ENCODE data around the gene VWA5B1.

The VWA5B1 gene

GRCh38 chr1:20377516-20378270 lies 87.0 kb downstream of the VWA5B1 start:
- no peaks in the 10 kb centered on the region for H3K4me1 ChIP-seq (ENCODE audit: control insufficient read depth, low read depth, low read length)
- H3K36me3 ChIP-seq (ENCODE audit: control insufficient read depth, insufficient read depth, low read length) = no peaks in the 10 kb centered on the region
- H3K23ac ChIP-seq (ENCODE audit: low read length) = no peak overlapping the region
- H3K56ac ChIP-seq (ENCODE audit: low read length) = no peak overlapping the region
- no CpG with 5 or more reads among the region's 11 CpGs for WGBS (ENCODE audit: extremely low coverage, insufficient coverage, low lambda C conversion rate)
- no peak overlapping the region for H2AK5ac ChIP-seq (ENCODE audit: low read length)
- H3K9ac ChIP-seq (ENCODE audit: low read length) = no peak overlapping the region
- H3K4ac ChIP-seq (ENCODE audit: low read depth, low read length) = no peak overlapping the region
- no peak overlapping the region for H2BK5ac ChIP-seq (ENCODE audit: low read length)
- no peak overlapping the region for H3K4me3 ChIP-seq (ENCODE audit: low read length)
- H3K79me2 ChIP-seq (ENCODE audit: control insufficient read depth, insufficient read depth, low read length) = no peaks in the 10 kb centered on the region
- H3K18ac ChIP-seq (ENCODE audit: low read length) = no peak overlapping the region
- H3K27ac ChIP-seq (ENCODE audit: low read depth, low read length) = no peak overlapping the region
- H3K4me2 ChIP-seq (ENCODE audit: low read length) = no peak overlapping the region
- H2BK120ac ChIP-seq (ENCODE audit: low read depth, low read length) = no peak overlapping the region
- H3K27me3 ChIP-seq (ENCODE audit: insufficient read depth, low read length, poor library complexity) = no peaks in the 10 kb centered on the region
- H2BK15ac ChIP-seq (replicated peaks; ENCODE audit: low read depth) = no peak overlapping the region
- H3K79me1 ChIP-seq (ENCODE audit: low read length) = no peaks in the 10 kb centered on the region
- no peak for DNase-seq
- H4K8ac ChIP-seq (ENCODE audit: low read depth, low read length) = no peak overlapping the region
- no peak overlapping the region for H4K5ac ChIP-seq (ENCODE audit: low read length)

GRCh38 chr1:20379075-20379474 lies 88.4 kb downstream of the VWA5B1 start:
- H3K36me3 ChIP-seq (ENCODE audit: control insufficient read depth, insufficient read depth, low read length) = no peaks in the 10 kb centered on the region
- H3K27me3 ChIP-seq (ENCODE audit: insufficient read depth, low read length, poor library complexity) = no peaks in the 10 kb centered on the region
- WGBS (ENCODE audit: extremely low coverage, insufficient coverage, low lambda C conversion rate) = no CpG with 5 or more reads among the region's 7 CpGs

GRCh38 chr1:20380175-20380574 lies 89.5 kb downstream of the VWA5B1 start:
- no peak overlapping the region for H2AK5ac ChIP-seq (ENCODE audit: low read length)
- WGBS (ENCODE audit: extremely low coverage, insufficient coverage, low lambda C conversion rate) = no CpG with 5 or more reads among the region's 6 CpGs
- H4K5ac ChIP-seq (ENCODE audit: low read length) = no peak overlapping the region
- DNase-seq = no peak
- no peak overlapping the region for H3K27ac ChIP-seq (ENCODE audit: low read depth, low read length)
- H3K79me2 ChIP-seq (ENCODE audit: control insufficient read depth, insufficient read depth, low read length) = no peaks in the 10 kb centered on the region
- no peaks in the 10 kb centered on the region for H3K79me1 ChIP-seq (ENCODE audit: low read length)
- no peak overlapping the region for H3K56ac ChIP-seq (ENCODE audit: low read length)
- H2BK120ac ChIP-seq (ENCODE audit: low read depth, low read length) = no peak overlapping the region
- no peak overlapping the region for H2BK15ac ChIP-seq (replicated peaks; ENCODE audit: low read depth)
- H3K9ac ChIP-seq (ENCODE audit: low read length) = no peak overlapping the region
- H3K23ac ChIP-seq (ENCODE audit: low read length) = no peak overlapping the region
- no peak overlapping the region for H2BK5ac ChIP-seq (ENCODE audit: low read length)
- H4K8ac ChIP-seq (ENCODE audit: low read depth, low read length) = no peak overlapping the region
- H3K27me3 ChIP-seq (ENCODE audit: insufficient read depth, low read length, poor library complexity) = no peaks in the 10 kb centered on the region
- no peak overlapping the region for H3K18ac ChIP-seq (ENCODE audit: low read length)
- no peaks in the 10 kb centered on the region for H3K4me1 ChIP-seq (ENCODE audit: control insufficient read depth, low read depth, low read length)
- no peak overlapping the region for H3K4ac ChIP-seq (ENCODE audit: low read depth, low read length)
- no peak overlapping the region for H3K4me2 ChIP-seq (ENCODE audit: low read length)
- no peaks in the 10 kb centered on the region for H3K36me3 ChIP-seq (ENCODE audit: control insufficient read depth, insufficient read depth, low read length)
- no peak overlapping the region for H3K4me3 ChIP-seq (ENCODE audit: low read length)

More at GRCh38 chr1:20379075-20379474, 88.4 kb downstream of the VWA5B1 start:
- Histone ChIP-seq H3K23ac (ENCODE audit: low read length) (no peak overlapping the region), H3K79me2 (ENCODE audit: control insufficient read depth, insufficient read depth, low read length) (no peaks in the 10 kb centered on the region), H3K79me1 (ENCODE audit: low read length) (no peaks in the 10 kb centered on the region), H3K56ac (ENCODE audit: low read length) (no peak overlapping the region), H3K18ac (ENCODE audit: low read length) (no peak overlapping the region), H3K4me3 (ENCODE audit: low read length) (no peak overlapping the region), H3K4me1 (ENCODE audit: control insufficient read depth, low read depth, low read length) (no peaks in the 10 kb centered on the region), H2BK15ac (replicated peaks; ENCODE audit: low read depth) (no peak overlapping the region), H3K27ac (ENCODE audit: low read depth, low read length) (no peak overlapping the region), H4K5ac (ENCODE audit: low read length) (no peak overlapping the region), H4K8ac (ENCODE audit: low read depth, low read length) (no peak overlapping the region), H3K4ac (ENCODE audit: low read depth, low read length) (no peak overlapping the region), H3K4me2 (ENCODE audit: low read length) (no peak overlapping the region), H2BK120ac (ENCODE audit: low read depth, low read length) (no peak overlapping the region), H2BK5ac (ENCODE audit: low read length) (no peak overlapping the region), H3K9ac (ENCODE audit: low read length) (no peak overlapping the region), H2AK5ac (ENCODE audit: low read length) (no peak overlapping the region)
- no peak for DNase-seq

- Histone ChIP-seq H3K56ac (ENCODE audit: low read length) (no peak overlapping the region), H2BK120ac (ENCODE audit: low read depth, low read length) (no peak overlapping the region), H3K79me2 (ENCODE audit: control insufficient read depth, insufficient read depth, low read length) (no peaks in the 10 kb centered on the region), H3K18ac (ENCODE audit: low read length) (no peak overlapping the region), H4K8ac (ENCODE audit: low read depth, low read length) (no peak overlapping the region), H3K27ac (ENCODE audit: low read depth, low read length) (no peak overlapping the region), H3K4me1 (ENCODE audit: control insufficient read depth, low read depth, low read length) (peaks cover 3% of the 10 kb centered on the region), H2BK15ac (replicated peaks; ENCODE audit: low read depth) (no peak overlapping the region), H3K4me2 (ENCODE audit: low read length) (no peak overlapping the region), H3K23ac (ENCODE audit: low read length) (no peak overlapping the region), H2BK5ac (ENCODE audit: low read length) (no peak overlapping the region), H4K5ac (ENCODE audit: low read length) (no peak overlapping the region), H3K9ac (ENCODE audit: low read length) (no peak overlapping the region), H2AK5ac (ENCODE audit: low read length) (no peak overlapping the region), H3K79me1 (ENCODE audit: low read length) (no peaks in the 10 kb centered on the region), H3K4me3 (ENCODE audit: low read length) (no peak overlapping the region), H3K27me3 (ENCODE audit: insufficient read depth, low read length, poor library complexity) (no peaks in the 10 kb centered on the region), H3K4ac (ENCODE audit: low read depth, low read length) (no peak overlapping the region), H3K36me3 (ENCODE audit: control insufficient read depth, insufficient read depth, low read length) (no peaks in the 10 kb centered on the region)
- WGBS (ENCODE audit: extremely low coverage, insufficient coverage, low lambda C conversion rate) = no CpG with 5 or more reads among the region's 11 CpGs
- DNase-seq = no peak
These were observed 90.0 kb downstream of the VWA5B1 start for GRCh38 chr1:20380616-20381035.

GRCh38 chr1:20381045-20381641 lies 90.5 kb downstream of the VWA5B1 start:
- H3K56ac ChIP-seq (ENCODE audit: low read length) = no peak overlapping the region
- H3K9ac ChIP-seq (ENCODE audit: low read length) = no peak overlapping the region
- H4K8ac ChIP-seq (ENCODE audit: low read depth, low read length) = no peak overlapping the region
- H2BK15ac ChIP-seq (replicated peaks; ENCODE audit: low read depth) = no peak overlapping the region
- no peaks in the 10 kb centered on the region for H3K27me3 ChIP-seq (ENCODE audit: insufficient read depth, low read length, poor library complexity)
- no peak overlapping the region for H3K23ac ChIP-seq (ENCODE audit: low read length)
- H3K36me3 ChIP-seq (ENCODE audit: control insufficient read depth, insufficient read depth, low read length) = no peaks in the 10 kb centered on the region
- no peak overlapping the region for H3K18ac ChIP-seq (ENCODE audit: low read length)
- H3K4me1 ChIP-seq (ENCODE audit: control insufficient read depth, low read depth, low read length) = peaks cover 4% of the 10 kb centered on the region
- no peak overlapping the region for H2AK5ac ChIP-seq (ENCODE audit: low read length)
- WGBS (ENCODE audit: extremely low coverage, insufficient coverage, low lambda C conversion rate) = no CpG with 5 or more reads among the region's 5 CpGs
- H4K5ac ChIP-seq (ENCODE audit: low read length) = no peak overlapping the region
- no peaks in the 10 kb centered on the region for H3K79me1 ChIP-seq (ENCODE audit: low read length)
- no peaks in the 10 kb centered on the region for H3K79me2 ChIP-seq (ENCODE audit: control insufficient read depth, insufficient read depth, low read length)
- H3K4me3 ChIP-seq (ENCODE audit: low read length) = no peak overlapping the region
- H3K4ac ChIP-seq (ENCODE audit: low read depth, low read length) = no peak overlapping the region
- H2BK5ac ChIP-seq (ENCODE audit: low read length) = no peak overlapping the region
- H2BK120ac ChIP-seq (ENCODE audit: low read depth, low read length) = no peak overlapping the region
- H3K4me2 ChIP-seq (ENCODE audit: low read length) = no peak overlapping the region
- H3K27ac ChIP-seq (ENCODE audit: low read depth, low read length) = no peak overlapping the region
- no peak for DNase-seq
